ENCODE measurements around the gene HSD3B2.

HSD3B2 gene

DNA sequence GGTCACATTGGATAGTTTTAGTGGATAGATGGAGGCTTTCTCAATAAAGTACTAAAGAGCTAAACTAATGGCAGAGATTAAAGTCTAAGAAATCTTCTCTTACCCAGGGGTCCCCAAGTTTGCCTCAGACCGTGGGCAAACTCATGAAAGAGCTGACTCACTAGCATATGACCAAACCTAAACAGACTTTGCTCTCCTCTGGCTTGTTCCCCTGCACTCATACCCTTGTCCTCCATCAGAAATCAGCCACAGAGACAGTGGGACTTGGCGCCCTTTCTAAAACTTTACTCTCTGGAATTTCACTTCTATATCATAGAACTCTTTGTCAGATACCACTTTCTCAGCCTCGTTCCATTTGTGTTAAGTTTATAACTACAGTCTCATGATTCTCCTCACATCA is 17.0 kb upstream of the HSD3B2 start:
- DNase-seq: no peak

DNA sequence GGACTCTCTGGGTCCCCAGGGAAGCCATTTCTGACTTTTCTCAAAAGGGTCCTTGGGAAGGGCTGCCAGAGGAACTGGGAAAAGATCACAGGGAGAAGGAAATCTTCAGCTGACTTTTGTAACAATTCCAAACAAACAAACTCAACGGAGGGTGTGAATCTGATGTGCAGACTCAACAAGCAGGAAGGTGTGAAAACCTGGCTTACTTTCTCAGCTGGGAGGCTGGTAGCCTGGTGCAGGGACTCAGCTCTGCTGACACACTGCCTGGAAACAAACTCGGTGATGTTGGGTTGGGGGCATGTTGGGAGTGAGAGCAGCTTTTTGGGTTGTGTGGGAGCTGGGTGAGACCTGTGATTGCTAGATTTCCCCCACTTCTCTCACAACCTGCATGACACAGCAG is 10.2 kb upstream of the HSD3B2 start:
- DNase-seq: no peak

DNA sequence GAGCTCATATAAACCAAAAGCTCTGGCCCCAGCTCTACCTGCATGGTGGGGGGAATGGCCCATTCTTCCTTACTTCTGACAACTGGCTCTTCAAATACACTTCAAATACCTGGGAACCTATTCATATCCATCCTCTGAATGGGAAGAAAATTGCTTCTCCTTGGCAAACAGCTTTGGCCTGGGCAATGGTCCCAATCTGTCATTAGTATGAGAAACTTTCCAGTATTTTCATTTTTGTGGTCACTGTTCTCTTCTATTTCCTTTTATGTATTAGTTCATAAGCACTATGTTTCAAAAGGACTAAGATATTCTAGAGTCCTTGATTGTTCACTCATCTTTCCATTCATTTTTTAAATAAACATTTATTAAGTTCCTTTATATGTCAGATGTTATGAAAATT is 5.2 kb upstream of the HSD3B2 start:
- DNase-seq: no peak

DNA sequence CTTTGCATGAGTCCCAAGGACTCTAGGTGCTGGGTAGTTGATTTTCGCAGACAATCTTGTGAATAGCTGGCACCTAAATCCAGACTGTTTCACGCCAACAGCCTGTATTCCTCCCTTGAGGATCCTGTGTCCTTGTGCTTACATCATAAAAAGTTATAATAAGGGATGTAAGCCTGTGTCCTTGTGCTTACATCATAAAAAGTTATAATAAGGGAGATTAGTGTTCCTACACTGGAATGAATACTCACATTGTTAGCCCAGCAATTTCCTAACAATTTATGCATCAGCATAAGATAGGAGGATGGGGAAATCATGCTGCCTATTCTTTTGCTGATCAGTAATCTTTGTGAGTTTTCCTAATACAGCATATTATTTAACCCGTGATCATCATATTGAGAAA is 4.0 kb upstream of the HSD3B2 start:
- DNase-seq: no peak

DNA sequence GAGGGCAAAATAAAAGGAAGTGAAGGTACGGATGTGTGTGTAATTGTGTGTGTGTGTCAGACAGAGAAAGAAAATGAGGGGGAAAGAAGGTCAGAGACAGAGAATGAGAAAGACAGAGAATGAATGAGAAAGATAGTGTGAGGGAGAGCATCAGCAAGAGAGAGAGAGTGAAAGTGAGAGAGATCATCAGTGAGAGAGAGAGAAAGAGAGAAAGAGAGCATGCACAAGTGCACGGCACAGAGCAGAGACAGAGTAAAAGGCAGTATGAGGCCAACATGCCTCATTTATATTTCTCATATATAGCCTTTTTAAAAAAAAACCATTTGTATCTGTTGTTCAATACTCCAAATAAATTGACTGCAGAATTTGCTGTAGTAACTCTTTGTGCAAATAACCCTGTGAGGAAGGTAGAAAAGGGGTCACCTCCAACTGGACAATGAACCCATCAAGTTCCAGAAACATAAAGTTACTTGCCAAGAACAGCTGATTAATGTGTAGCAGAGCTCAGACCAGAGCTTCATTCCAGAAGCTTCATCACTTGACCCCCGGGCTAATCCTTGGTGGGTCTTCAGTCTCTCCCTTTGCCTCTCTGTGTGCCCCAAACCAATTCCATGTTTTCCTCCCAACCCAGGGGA is 1.2 kb downstream of the HSD3B2 start:
- DNase-seq: no peak

DNA sequence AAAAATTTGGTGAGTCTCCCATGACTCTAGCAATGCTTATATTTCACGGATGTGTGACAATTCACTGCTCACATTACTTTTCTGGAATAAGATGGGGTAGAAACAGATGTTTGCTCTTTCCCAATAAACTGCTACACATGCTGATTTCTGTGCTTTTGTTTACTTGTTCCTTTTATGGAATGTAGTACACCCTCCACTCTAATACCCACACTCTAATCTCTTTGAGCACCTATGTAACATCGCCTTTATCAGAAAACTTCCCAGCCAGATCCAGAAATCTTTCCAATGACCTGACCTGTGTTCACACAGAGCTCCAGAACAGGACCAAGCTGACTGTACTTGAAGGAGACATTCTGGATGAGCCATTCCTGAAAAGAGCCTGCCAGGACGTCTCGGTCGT is 4.2 kb downstream of the HSD3B2 start:
- no peak for DNase-seq

DNA sequence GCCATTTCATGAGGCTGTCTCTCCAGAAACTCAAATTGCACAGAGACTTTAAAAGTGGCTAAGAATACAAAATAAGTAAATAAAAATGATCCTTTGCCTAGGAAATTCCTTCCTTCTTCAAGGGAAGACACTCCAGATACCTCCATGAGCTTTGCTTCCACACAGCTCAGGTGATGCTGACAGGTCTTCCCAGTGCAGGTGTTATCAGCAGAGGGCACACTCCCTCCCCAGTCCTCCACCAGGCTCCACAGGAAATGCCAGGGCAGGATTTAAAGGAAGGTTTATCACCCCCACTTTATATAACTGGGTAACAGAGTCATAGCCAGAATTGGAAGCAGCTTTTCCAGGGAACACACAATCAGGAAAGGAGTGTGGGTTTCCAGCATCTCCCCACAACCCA is 5.7 kb downstream of the HSD3B2 start:
- DNase-seq: no peak

DNA sequence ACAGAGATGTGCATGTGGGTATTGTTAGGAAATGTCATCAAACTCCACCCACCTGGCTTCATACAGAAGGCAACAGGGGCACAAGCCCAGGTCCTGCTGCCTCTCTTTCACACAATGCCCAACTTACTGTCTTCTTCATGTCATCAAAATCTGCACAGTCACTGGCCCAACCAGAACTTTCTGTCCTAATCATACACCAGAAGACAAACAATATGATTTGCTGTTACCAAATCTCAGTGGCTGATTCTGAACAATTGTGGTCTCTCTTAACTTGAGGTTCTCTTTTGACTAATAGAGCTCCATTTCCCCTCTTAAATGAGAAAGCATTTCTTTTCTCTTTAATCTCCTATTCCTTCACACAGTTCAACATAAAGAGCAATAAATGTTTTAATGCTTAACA is 7.7 kb downstream of the HSD3B2 start:
- no peak for DNase-seq

DNA sequence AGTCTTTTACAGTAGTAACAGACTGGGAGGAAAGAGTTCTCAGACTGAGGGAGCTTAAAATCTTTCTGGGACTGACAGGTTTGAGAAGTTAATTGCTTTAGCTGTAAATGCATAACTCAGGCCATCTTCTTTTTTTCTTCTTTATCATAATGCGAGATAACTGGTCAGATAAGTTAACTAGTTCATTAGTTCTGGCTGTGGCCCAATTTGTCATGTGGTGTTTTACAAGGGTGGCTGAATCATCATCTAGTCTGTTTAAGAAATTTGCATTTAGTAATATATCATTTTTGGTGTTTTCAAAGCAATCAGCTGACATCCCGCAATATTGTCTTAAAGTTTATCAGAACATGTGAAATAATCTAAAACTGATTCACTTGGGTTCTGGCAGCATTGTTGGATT is 14.0 kb downstream of the HSD3B2 start:
- no peak for DNase-seq

DNA sequence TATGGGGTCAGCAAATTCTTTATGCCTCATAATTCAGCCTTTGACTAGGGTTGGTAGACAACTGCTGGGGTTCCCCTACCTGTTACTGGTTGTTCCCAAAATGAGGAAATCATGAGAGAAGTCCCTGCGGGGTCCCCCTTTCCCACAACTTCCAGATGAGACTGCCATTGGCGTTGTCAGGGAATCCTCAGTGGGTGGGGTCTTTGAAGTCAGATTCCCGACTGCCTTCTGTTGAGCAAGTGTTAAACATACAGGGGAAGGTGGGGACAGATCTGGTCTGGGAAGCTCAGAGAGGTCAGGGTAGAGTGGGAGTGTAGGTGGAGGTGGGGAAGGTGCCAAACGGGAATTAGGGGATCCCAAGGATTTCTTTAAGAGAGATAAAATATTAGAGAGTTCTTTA is 14.7 kb downstream of the HSD3B2 start:
- no peak for DNase-seq

DNA sequence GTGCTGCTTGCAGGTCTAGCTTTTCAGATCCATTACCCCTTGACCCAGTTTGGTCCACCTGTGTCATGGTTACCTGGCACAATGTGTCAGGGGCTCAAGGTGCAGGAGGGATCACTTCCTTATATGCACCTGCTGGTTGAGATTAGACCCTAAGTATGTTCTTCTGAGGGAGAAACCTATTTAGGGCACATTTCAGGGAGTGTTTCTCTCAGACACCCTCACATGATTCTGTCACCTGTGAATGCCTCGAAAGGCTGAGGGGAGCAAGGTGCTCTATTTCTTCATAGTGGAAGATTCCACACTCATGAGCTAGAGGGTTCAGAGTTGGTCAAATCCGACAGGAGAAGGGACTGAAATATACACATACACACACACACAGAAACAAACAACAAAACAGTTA is 15.5 kb downstream of the HSD3B2 start:
- DNase-seq: no peak

DNA sequence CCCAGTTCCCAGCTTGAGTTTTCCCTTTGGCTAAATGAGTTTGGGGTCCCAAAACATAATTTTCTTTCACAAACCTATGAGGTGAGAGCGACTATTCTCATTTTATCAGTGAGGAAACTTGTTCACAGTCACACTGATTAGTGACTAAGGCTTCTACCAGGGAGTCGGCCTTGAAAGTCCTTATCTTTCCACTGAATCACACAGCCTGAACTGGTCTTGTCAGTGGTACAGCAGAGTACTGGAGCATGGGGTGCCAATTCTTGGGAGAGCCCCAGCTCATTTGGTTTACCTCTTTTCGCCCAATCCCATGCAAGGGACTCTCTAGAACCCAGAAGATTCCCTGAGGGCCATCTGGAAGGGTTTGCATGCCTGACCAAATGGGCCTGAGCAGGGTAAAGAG is 16.9 kb downstream of the HSD3B2 start:
- DNase-seq: no peak

DNA sequence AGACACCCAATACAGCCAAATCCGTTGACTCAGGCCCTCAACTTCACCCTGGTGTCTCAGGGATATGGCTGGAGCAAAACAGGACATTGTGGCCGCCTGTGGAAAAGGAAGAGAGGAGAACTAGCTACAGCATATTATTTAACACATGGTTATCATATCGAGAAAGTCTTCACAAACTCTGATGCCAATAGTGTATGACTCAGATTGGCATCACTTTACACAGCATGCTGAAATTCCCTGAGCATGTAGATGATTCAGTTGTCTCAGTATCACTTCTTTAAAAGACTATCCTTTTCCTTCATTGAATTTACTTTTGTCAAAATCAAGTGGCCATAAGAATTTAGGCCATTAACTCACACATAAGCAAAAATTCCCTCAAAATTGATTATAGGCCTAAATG is 20.1 kb downstream of the HSD3B2 start:
- no peak for DNase-seq

DNA sequence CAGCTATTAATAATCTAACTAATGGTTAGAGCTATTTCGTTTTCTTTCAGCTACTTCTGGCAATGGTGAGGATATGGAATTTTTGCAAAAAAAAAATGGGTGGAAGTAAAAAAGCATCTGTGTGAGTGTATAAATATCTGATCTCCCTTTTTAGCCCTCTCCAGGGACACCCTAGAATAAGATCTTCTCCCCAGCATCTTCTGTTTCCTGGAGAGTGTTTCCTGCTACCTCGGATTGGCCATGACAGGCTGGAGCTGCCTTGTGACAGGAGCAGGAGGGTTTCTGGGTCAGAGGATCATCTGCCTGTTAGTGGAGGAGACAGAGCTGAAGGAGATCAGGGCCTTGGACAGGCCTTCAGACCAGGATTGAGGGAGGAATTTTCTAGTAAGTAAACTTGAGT is 23.8 kb downstream of the HSD3B2 start:
- DNase-seq: no peak

DNA sequence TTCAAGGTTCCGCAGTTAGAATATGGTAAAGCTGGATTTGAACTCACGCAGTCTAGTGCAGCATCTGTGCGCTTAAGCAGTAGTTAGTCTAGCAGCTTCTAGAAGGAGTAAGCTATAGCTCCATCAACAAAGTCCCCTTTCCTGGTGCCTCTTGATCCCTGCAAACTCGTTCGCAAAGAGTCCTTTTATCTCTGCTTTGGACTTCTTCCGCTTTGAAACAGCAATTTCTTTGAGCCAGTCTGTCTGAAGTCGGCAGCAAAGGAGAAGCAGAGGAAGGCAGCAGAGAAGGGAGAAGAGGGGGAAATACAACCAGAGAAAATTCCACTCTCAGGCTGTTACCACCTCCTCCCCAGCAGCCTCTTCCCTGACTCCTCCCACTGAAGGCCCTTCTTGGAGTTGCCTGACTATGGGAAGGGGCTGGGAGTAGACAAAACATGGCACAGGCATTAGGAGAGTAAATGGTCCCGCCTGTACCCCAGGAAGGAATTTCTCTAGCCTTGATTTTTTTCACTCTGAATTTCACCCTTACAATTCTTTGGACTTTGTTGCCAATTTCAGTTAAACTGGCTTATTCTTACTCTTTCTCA is 25.9 kb downstream of the HSD3B2 start:
- no peak for DNase-seq

DNA sequence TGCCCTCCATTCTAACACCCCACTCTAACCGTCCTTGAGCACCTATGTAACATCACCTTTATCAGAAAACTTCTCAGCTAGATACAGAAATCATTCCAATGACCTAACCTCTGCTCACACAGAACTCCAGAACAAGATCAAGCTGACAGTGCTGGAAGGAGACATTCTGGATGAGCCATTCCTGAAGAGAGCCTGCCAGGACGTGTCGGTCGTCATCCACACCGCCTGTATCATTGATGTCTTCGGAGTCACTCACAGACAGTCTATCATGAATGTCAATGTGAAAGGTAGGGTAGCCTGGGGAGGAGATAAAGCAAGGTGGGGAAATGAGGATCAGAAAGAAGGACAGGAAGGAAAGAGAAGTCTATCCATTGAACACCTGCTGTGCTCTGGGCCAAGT is 27.8 kb downstream of the HSD3B2 start:
- no peak for DNase-seq

DNA sequence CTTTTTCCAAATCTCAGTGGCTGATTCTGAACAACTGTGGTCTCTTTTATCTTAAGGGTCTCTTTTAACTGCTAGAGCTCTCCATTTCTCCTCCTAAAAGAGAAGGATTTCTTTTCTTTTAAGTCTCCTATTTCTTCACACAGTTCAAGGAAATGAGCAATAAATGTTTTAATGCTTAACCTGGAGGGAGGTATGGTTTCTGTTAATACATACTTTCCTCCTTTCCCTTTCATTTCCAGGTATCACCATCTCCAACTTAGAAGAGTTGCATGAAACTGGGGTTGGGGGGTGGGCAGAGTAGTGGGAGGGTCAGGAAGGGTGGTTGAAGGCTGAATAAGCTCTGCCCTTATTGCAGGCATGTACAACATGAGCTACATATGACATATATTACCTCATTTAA is 31.4 kb downstream of the HSD3B2 start:
- DNase-seq: no peak

DNA sequence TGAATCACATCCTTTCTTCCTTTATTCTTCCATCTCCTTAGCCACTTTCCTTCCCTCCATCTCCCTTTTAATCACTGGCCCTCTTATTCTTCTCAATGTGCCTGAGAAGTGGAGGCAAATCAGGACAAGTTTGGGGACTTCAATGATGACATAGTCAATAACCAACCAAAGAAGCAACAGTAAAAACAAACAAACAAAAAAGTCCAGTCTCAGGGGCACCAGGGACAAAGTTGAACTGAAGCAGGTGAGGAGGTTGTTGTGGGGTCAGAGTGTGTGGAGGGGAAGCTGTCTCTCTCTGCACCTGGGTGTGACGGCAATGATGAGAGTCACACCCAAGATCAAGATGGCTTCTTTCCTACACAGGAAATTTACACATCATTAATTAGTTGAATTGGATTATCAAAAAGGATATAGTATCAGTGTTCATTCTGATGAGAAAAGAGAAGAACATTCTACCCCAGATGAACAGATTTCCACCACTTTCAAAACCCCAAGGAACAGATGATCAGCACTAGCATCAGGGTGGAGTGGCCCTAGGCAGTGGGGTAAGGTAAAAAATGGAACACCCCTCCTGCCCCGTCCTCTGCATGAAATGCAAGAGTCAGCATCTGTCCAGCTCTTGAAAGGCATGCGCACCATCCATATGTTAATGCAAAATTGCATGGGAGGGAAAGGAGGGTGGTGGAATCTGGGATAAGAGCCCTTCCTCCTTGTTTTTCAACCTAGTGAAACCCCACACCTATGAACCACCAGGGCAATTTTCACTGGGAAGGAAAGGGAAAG is 32.6 kb downstream of the HSD3B2 start:
- no peak for DNase-seq

DNA sequence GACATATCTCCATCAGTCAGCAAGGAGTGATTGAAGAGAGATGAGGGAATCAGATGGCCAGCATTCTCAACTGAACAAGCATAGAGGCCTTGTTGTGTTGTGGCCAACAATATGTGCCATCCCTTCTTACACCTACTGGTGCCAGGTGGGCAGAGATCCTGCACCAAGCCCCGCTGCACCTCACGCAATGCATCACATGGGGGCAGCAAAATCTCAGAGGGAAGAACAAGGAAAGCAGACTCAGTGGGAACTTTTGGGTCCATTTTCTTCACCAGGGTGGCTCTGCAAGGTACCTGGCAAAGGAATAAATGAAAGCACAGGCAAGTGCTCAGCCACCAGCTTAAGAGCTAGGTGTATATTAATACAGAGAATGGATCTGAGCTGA is 33.2 kb downstream of the HSD3B2 start:
- no peak for DNase-seq

DNA sequence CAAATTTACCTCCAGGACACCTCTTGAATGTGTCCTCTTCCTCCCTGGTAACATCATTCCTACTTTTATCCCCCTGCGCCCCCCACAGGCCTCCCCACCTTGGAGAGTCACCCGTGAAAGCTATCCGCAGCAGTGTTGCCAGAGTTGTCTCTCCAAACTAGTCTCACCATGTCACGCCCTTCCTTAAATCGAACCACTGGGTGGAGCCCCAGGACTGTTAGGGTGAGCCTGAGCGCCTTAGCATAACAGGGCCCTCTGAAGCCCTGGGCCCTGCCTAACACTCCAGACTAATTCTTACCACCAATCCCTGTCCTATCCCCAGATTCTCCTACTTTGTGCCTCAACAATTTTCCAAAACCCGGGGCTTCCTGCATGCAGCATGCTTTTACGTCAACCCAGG is 35.0 kb downstream of the HSD3B2 start:
- no peak for DNase-seq

DNA sequence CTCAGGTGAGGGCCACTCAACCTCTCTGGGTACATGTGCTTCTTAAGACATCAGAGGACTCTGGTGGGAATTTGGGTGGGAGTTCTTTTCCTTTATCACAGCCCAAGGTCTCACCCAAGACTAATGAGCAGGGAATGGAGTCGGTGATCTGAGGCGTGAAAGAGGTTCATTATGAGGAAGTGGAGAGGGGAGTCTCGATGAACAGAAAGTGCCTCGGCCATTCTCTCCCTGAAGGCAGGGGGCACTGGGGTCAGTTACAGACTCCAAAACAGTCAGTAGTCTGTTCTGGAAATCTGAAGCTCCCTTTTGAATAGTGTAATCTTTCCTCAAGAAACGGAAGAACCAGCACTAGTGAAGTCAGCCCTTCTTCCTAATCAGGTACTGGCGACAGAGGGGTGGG is 36.2 kb downstream of the HSD3B2 start:
- DNase-seq: no peak

DNA sequence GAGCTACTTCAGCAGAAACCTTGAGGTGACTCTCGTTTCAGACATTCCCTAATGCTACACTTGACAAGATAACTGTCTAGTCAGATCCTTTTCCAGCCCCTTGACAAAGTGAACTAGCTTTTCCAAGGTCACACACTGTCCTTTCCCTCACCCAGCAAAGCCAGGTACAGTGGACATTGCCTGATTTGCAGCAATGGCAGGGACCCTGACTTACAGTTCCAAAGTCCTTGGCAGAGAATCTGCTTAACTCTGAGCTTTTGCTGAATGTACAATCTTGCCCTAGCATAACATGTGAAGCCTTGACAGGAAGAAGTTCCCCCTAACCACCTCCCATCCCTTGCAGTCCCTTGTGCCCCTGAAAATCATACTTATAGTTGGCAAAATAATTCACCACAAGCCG is 37.1 kb downstream of the HSD3B2 start:
- DNase-seq: no peak

DNA sequence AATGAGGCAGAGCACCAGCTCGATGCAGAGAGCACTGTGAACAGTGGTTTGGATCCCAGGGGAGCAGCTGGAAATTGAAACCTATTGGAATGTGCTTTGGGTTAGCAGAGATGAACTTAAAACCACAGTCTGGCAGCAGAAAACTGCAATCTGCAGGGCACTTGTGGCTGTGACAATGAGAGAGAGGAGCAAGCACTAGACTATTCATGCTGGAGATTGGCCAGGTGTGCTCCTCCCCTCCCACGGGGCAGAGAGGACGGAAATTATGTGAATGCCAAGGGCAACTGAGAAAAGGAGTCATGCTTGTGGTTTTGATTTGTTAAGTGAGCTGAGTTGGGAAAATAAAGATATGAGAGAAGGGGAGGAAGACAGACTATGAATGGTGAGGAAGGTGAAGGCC is 38.1 kb downstream of the HSD3B2 start:
- no peak for DNase-seq

DNA sequence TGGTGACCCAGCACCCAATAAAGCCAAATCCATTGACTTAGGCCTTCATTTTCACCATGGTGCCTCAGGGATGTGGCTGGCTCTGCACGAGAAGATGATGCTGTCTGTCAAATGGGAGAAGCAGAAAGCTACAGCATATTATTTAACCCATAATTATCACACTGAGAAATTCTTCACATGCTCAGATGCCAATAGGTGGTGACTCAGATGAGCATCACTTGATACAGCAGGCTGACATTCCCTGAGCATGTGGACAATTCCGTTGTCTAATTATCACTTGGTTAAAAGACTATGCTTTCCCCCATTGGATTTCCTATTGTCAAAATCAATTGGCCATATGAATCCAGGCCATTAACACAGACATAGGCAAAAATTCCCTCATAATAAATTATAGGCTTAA is 48.0 kb downstream of the HSD3B2 start:
- no peak for DNase-seq

DNA sequence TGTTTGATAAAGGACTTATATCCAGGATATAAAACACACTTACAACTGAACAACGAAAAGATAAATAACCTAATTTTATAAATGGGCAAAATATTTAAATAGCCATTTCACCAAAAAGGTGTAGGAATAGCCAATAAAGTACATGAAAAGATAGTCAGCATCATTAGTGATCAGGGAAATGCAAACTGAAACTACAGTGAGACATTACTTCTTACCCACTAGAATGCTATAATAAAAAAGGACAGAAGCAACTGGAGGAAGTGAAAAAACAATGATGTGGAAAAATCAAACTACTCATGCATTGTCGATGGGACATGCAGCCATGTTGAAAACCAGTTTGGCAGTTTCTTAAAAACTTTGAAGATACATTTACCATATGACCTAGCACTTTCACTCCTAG is 48.6 kb downstream of the HSD3B2 start:
- no peak for DNase-seq

Data from NCI-H446 (cell line).